Kidney glomerular epithelial cell (primary cell): ENCODE data around the gene CLSTN1.
"Not testable (repeated sequence)": the region's sequence is repeated elsewhere in the genome, so short reads cannot be mapped to it uniquely, and the experiment has no call there.

Experiments
- DNase-seq: peaks from one replicate; lab custom pipeline; 2025; lab: John Stamatoyannopoulos, UW

Gene CLSTN1

DNA sequence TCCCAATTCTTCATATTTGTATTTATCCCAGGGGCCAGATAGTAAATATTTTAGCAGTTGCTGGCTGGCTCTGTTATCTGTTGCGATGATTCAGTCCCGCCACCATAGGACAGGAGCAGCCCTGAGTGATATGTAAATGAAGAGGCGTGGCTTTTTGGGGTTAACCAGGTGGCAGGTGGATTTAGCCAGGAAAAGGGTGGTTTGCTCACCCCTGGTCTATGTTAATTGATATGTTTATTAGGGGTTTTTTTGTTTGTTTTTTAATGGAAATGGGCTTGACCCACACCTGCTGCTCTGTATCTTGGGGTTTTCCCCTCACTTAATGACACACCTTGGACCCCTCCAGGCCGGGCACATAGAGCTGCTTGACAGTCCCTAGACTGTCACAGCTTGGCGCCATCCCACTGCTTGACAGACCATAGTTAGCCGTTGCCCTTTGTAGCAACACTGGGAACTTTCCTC lies 109.5 kb downstream of the CLSTN1 start:
- DNase-seq: no peak

DNA sequence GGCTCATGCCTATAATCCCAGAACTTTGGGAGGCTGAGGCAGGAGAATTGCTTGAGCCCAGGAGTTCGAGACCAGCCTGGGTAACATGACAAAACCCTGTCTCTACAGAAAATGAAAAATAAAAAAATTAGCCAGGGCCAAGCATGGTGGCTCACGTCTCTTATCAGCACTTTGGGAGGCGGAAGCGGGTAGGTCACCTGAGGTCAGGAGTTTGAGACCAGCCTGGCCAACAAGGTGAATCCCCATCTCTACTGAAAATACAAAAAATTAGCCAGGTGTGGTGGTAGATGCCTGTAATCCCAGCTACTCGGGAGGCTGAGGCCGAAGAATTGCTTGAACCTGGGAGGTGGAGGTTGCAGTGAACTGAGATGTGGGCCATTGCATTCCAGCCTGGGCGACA lies 111.0 kb downstream of the CLSTN1 start:
- not testable (repeated sequence) for DNase-seq

DNA sequence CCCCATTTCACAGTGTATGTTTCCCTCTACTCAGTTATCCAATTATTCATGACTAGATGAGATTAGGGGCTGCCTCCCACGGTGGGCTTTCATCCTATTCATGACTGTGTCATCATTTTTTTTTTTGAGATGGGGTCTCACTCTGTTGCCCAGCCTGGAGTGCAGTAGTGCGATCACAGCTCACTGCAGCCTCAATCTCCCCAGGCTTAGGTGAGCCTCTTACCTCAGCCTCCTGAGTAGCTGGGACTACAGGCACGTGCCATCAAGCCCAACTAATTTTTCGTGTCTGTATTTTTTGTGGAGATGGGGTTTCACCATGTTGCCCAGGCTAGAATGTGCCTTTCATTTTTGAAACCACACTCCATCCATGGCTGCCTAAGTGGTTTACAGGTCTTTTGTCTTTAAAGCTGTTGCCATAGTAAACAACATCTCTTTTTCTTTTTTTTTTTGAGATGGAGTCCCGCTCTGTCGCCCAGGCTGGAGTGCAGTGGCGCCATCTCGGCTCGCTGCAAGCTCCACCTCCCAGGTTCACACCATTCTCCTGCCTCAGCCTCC lies 112.2 kb downstream of the CLSTN1 start:
- no peak for DNase-seq

DNA sequence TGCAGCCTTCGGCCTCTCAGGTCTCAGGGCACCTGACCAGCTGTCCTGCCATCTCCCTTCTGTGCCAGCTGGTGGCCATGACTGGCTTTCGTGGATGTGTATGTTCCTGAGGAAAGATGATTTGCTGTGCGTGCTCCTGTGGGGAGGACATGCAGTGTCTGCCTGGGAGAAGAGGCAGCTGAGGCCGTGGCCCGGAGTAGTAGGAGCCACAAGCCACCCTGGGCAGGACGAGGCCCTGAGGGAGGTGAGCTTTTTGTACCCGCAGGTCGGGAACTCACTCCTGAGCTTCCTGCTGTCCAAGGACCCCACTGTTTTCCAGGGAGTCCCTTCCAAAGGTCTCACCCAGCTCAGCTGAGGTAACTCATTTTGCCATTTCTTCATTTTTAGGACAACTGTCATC lies 113.7 kb downstream of the CLSTN1 start:
- DNase-seq: no peak

DNA sequence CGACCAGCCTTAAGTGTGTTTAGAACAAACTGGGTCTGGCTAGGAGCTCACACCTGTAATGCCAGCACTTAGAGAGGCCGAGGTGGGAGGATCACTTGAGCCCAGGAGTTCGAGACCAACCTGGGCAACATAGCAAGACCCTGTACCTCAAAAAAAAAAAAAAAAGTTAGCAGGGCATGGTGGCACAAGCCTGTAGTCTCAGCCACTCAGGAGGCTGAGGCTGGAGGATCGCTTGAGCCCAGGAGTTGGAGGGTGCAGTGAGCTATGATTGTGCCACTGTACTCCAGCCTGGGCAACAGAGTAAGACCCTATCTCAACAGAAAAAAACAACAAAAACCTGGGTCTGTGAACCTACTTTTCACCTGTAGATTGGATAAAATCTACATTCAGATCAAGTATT lies 117.6 kb downstream of the CLSTN1 start:
- DNase-seq: no peak

DNA sequence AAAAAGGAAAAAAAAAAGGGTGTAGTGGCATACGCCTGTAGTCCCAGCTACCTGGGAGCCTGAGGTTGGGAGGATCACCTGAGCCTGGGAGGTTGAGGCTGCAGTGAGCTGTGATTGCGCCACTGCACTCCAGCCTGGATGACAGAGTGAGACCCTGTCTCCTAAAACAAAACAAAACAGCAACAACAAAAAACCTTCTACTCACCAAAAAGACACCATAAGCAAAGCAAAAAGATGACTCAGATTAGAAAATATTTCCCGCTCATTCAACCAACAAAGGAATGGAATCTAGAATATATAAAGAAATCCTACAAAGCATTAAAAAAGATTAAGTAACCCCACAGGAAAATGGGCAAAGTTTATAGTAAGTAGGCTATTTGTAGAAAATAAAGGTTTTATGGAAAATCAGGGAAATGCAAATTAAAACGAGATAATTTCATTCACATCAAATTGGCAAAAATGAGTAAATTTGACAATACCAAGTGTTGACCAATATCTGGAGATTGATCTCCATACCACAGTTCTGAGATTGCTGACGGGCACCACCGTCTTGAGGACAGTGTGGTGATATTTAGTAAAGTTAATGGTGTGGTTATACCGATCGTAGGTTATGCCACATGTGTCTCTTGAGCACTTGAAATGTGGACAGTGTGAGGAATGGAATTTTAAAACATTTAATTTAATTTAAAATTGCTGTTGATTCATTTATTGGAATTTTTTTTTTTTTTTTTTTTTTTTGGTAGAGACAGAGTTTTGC lies 118.2 kb downstream of the CLSTN1 start:
- peak; percentile 75 for DNase-seq

DNA sequence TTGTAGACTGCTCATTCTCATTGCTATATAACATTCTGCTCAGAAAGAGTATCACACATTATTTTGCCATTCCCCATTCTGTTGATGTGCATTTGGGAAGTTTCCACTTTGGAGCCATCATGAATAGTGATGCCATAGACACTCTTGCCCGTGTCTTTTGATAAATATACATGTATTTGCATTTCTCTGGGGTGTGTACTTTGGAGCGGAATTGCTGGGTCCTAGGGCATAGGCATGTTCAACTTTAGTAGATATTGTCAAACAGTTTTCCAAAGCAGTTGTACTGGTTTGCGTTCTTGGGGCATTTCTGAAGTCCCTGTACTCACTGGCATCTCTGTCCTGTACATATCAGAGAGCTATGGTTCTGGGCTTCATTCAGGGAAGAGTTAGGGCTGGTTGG lies 120.1 kb downstream of the CLSTN1 start:
- DNase-seq: no peak

DNA sequence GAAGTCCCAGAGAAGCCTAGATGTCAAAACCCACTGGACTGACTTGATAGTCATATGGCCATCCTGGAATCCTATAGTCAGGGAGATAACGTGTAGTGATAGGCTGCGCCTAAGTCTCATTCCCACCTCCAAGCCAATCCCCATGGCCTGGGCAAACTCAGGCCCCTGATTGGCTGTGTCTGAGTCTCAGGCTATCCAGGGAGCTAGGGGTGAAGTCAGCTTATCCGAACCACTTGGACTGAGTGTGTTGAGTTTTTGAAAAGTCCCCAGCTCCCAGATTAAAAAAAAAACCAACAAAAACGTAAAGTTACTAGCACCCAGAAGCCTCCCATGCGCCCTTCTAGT lies 120.6 kb downstream of the CLSTN1 start:
- DNase-seq: no peak

DNA sequence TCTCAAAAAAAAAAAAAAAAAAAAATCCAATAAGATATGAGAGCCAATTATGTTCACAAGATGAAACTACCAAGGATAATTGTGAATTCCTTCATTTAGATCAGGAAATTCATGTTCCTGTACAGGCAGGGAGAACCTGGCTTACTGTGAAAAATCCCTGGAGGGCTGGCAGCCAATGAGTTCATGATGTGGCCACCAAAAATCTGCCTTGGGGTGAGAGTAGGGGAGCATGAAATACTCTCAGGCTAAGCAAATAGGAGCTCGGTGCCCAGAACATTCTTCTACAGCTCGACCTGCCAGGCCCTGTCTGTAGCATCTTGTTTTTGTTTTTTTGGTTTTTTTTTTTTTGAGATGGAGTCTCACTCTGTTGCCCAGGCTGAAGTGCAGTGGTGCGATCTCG lies 122.1 kb downstream of the CLSTN1 start:
- no peak for DNase-seq

DNA sequence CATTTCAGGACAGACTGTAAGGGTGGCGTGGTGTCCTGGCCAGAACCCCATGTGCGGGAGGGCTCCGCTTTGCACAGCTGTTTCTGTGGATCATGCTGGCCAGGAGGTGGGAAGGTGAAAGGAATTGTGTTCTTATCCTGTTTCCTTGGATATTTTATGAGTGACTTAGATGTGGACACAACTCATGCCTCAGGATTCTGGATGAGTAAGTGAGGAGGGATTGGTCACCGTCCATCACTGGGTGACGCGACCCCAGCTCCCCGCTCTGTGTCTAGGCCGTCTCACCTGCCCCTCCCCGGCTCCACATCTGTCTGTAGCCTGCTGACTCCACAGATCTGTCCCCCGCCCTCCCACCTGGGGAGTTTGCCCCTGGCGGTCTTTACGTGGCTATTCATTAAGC lies 123.4 kb downstream of the CLSTN1 start:
- peak; percentile 91 for DNase-seq

DNA sequence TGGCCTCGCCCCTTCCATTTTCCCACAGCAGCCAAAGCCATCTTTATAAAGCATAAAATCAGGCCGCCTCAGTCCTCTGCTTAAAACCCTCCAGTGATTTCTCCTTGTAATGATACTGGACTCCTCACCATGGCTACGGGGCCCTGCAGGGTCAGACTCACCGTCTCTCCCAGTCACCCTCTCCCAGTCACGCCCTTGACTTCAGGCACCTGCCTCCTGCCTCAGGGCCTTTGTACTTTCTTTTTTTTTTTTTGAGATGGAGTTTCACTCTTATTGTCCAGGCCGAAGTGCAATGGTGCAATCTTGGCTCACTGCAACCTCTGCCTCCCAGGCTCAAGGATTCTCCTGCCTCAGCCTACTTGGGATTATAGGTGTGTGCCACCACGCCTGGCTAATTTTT lies 124.4 kb downstream of the CLSTN1 start:
- no peak for DNase-seq

DNA sequence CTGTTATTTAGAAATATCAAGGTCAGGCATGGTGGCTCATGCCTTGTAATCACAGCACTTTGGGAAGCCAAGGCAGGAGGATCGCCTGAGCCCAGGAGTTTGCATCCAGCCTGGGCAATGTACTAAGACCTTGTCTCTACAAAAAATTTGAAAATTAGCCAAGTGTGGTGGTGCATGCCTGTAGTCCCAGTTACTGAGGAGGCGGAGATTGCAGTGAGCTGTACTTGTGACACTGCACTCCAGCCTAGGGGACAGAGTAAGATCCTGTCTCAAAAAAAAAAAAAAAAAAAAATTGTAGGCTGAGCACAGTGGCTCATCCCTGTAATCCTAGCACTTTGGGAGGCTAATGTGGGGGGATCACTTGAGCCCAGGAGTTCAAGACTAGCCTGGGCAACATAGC lies 127.0 kb downstream of the CLSTN1 start:
- DNase-seq: no peak

DNA sequence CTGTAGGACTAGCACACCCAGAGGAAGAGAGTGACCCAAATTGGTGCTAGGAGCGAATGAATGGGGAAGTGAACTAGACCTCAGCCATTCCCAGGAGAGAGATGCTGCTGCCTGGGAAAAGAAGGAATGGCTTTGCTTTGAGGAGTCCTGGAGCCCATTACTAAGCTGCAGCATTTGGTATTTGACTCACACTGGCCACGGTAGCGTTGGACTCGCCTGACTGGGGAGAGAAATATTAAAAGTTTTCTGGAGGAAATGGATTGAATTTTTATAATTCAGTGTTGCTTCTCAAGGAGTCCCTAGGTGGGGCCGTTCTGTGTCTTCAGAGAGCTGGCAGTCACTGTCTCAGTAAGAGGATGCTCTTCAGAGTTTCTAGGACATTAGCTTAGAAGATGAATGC lies 132.1 kb downstream of the CLSTN1 start:
- no peak for DNase-seq

DNA sequence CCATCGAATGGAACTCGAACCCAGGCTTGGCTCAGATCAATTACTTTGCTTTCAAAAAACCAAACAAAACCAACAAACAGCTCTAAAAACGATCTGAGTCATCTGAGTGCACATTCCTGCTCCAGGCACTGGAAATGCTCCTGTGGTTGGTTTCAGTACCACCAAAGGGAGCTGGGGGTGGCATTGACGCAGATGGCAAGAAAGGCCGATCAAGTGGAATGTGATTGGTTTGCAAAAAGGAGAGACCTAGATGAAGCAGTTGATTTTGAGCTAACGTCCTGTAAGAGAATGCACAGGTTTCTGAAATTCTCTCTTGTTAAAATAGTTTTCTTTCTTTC lies 132.7 kb downstream of the CLSTN1 start:
- DNase-seq: peak; percentile 58

DNA sequence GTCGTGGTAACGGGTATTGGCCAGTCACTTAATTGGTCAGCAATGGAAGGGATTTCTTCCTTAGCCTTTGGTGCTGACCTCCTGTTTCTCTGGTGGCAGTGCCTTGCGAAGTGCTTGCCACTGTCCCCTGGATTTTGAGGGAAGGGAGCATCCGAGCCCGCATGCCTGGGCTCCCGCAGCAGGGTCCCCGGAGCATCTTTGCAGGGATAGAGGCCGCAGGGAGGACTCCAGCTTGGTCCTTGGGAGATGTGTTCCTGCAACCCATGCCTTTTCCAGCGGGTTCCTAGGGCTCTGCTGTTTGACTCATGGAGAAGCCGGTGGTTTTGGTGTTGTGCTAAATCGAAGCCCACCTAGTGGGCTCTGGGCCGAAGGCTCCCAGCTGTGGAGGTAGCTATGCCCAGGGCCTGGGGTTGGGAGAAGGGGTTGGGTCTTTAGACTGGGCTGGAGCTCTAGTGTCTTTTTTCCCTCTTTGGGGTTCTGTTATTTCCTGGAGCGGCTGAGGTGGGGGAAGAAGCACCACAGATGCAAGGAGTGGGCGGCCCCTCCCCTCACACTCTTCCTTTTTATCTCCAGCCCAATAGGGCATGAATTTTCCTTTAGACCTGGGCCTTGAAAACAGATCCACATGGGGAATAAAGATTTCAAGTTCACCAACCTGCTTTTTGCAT lies 133.2 kb downstream of the CLSTN1 start:
- no peak for DNase-seq

DNA sequence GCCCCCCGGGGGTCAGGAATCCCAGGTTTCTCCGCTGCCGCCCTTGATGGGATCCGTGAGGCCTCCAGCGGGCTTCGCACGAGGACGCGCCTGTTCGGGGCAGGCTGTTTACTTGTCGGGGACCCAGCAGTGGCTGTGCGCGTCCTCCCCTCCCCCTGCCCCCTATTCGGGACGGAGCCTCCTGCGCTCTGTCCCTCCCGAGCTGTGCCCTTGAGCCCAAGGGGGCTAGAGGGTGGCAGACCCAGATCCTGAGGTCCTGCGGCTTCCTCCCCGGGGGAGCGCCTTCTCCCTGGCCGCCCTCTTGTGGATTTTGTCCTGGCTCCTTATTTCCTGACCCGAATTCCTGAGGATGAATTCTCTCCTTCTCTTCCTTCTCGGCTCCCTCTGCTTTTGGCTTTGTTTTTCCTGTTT lies 133.8 kb downstream of the CLSTN1 start:
- DNase-seq: no peak

DNA sequence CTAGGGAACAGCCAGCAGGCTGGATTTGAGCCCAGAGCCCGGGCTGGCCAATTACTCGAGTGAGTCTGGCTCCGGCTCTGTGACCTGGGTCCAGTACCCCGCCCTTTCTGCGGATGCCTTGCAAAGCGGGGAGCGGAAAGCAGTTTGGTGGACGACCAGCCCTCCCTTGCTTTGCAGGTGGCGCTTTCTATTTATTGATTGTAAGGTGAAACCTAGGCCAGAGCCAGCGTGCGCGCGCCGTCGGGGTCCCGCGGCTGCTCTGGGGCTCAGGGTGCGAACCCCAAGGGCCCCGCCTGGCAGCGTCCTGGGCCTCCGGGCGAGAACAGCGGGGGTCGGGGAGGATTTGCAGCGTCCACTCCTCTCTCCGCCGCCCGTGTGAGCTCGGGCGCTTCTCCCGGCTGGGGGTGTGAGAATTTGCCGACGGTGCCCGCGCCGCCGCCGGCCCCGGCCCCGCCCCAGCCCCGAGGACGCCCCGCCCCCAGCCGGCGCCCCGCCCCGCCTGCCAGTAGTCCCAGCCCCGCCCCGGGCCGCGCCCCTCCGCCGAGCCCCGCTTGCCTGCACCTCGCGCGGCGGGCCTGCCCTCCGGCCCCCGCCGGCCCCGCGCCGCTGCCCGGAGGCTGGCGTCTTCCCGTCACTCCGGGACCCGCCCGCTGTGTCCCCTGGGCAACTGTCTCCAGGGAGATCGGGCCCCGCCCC lies 134.6 kb downstream of the CLSTN1 start:
- peak; percentile 62 for DNase-seq

DNA sequence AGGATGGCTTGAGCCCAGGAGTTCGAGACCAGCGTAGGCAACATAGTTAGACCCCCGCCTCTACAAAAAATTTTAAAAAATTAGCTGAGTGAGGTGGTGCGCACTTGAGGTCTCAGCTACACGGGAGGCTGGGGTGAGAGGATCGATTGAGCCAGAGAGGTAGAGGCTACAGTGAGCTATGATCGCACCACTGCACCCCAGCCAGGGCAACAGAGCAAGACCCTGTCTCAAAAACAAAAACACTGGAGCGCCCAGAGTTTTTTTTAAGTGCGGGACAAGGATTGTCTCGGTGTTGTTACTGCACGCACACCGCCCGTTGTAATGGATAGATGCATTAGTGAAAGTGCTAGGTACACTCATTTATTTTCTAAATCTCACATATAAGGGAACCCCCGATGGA lies 135.2 kb downstream of the CLSTN1 start:
- no peak for DNase-seq

DNA sequence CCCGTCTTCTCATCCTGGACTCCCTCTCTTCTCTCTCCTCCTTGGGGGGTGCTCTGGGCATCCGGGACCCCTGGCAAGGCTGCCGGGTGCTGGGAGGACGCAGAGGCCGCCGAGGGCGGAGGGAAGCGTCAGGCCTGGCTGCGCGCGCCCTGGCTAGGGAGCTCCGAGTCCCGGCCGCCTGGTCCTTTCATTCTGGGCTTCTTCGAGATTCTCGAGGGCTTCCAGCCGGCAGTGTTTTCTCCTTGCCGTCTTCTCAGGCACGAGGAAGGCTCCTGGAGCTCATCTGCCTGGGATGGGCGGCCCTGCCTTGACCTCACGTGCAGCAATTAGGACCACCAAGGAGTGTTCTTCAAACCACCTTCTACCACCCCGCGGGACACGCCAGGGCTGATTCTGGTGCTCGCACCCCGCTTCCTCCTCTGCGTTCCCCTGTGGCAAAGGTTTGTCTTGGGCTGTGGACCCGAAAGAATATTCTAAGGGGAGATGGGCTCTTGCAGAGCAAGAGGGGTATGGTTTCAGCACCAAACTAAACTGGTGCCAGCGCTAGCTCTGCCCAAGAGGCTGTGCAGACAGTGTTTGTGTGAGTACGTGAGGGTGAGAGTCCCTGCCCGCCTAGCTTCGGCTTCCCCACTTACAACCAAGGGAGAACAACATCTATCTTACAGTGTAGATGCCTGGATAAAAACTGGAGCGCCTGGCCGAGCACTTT lies 135.7 kb downstream of the CLSTN1 start:
- no peak for DNase-seq

DNA sequence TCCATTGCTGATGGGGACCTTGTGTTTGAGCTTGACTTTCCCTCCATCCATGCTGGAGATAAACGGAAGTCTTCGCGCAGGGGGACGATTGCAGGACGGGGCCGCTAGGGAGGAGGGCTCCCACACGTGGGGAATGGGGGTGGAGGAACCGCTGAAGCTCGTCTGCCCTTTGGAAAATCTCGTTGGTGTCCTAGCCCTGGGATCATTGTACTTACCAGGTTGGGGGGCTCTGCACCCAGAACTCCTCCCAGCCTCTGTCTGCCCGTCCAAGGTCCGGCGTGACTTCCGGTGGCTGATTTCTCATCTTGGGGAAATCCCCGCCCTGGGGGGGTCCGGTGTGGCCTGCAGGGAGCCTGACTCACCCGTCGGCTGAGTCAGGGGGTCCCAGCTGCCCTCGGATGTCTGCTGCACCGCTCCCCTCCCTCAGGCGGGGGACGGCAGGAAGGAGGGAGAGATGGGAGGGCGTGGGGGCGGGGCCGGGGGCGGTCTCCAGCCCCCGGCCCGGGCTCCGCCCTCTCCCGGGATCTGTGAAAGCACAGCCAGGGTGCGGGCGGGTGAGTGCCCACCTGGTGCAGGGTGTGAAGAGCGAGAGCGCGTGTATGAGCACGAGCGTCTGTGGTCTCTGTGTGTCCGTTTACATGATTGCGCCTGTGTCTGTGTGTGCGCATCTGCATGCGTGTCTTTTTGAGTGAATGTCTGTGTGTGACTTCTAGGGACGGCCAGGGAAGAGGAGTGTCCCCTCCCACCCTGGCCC lies 136.5 kb downstream of the CLSTN1 start:
- DNase-seq: peak; percentile 79

DNA sequence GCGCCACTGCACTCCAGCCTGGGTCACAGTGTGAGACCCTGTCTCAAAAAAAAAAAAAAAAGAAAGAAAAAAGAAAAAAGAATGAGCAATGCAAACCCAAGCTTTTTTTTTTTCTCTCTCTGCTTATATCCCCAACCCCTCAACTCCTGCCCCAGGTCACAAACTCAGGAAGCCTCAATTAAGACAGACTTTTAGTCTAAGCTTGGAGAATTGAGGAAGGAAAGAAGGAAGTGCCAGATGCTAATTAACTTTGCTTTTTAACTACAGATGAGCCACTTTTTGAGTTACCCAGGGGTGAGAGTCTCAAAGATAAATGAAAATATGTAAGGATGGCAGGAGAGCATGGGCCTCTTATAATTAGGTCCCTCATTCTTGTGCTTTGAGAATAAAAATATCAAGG lies 139.0 kb downstream of the CLSTN1 start:
- DNase-seq: no peak

DNA sequence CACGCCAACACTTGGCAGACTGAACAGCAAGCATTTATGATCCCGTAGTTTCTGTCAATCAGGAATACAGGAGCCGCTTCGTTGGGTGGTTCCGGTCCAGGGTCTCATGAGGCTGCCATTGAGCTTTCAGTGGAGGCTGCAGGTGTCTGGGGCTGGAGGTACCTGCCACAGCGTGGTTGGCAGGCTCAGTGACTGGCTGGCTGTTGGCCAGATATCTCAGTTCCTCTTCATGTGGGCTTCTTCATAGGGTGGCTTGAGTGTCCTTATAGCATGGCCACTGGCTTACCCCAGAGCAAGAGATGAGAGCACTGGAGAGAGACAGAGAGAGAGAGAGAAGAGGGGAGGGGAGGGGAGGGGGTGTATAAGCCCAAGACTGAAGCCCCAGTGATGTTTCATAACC lies 142.9 kb downstream of the CLSTN1 start:
- DNase-seq: no peak
